GM12865 (cell line): ENCODE data around the gene PHF21A.

Experiments used
- DNase-seq: peaks from one replicate; pipeline ENCODE4 v3.0.0; 2010; ENCODE audit warnings: low read depth
- H3K4me3 ChIP-seq: 2 replicates; pipeline ENCODE4 v1.5.1; 2011; ENCODE audit warnings: mild to moderate bottlenecking, low read depth, low read length, control low read depth
- CTCF ChIP-seq: IDR thresholded peaks from 2 replicates; pipeline ENCODE4 v1.5.1; 2011; ENCODE audit warnings: low read length, control low read depth, low read depth, inconsistent platforms; ENCODE audit not compliant: insufficient read depth; ENCODE audit errors: missing control alignments

Gene PHF21A

DNA sequence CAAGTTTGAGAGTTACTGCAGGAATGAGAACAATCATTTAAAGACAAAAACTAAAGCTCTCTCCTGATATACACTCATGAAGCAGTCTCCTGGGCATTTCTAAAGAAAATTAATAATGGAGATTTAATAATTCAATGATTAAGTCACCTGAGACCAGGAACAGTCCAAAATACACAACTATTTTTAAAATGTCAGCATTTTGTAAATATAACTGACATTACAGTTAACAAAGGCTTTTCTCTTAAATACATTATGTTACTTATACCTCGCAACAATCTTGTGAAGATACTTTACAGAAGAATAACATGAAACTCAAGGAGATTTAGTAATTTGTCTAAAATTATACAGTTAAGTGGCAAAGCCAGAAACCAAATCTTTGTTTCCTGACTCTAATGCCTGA lies 111.2 kb downstream of the PHF21A start:
- no peak overlapping the region for H3K4me3 ChIP-seq

DNA sequence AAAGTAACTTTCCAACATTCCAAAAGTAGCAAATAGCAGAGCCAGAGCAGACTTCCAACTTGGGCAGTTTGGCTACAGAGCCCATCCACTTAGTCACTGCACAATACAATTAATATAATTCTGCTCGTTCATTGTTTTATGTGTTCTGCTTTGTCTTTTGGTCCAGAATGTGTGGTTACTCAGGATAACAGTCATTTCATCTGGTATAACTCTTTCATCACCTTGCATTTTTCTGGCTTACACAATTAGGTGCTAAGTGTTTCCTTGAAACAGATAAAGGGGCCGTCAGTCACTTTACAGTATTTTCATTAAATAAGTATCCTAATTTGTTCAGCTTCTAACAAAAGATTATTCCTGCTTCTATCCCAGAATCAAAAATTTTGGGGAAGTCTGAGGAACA lies 111.6 kb downstream of the PHF21A start:
- TF ChIP-seq CTCF, result no peak
- no peak for DNase-seq
- no peak overlapping the region for H3K4me3 ChIP-seq

More for the DNA sequence above, 111.2 kb downstream of the PHF21A start:
- no peak for DNase-seq
- no peak for TF ChIP-seq CTCF

DNA sequence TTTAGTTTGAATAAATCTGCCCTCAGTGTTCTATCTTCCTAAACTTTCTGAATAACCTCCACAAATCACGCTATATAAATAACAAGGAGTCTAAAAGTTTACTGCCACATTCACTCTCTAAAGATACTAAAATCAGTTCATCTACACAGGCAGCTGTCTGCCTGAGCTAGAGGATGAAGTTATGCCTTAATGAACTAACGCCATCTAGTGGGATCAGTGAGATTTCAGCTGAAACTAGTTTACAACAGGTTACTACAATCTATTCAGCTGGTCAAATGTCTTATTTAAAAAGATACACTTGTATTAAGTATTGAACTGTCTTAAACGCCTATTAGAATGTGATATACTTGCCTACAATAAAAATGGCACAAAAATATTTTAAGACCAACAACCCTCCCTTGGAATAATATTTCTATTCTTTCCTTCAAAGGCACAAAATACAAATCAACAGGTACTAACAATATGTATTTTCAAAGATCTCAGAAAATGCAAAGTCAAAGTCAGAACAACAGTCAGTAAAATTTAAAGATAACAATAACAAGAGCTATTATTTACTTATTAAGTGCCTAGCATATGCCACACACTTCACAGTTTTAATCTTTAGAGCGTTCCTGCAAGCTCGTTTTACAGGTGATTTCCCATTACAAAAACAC lies 114.7 kb downstream of the PHF21A start:
- no peak overlapping the region for H3K4me3 ChIP-seq
- DNase-seq, result peak; percentile 77
- TF ChIP-seq CTCF, result peak; percentile 69

GRCh38 chr11:46003572-46003971 lies 117.7 kb downstream of the PHF21A start:
- DNase-seq, result no peak
- TF ChIP-seq CTCF, result no peak
- no peak overlapping the region for H3K4me3 ChIP-seq

DNA sequence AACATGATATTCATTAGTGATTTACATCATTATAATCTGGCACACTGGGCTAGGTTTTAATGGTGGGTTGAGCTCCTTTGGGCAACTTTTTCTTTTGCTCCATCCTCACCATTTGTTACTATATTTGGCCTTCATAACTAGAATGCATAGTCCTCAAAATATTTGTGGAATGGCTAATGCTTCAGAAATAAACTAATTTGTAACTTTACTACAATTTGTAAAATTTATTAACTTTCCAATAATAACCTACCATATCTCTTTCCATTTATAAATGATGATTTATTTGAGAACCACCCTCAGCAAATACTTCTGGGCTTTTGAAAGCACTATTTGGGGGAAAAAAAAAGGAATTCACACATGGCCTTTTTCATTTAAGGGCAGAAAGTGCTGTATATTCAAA lies 119.1 kb downstream of the PHF21A start:
- no peak overlapping the region for H3K4me3 ChIP-seq
- TF ChIP-seq CTCF, result no peak
- DNase-seq, result no peak

DNA sequence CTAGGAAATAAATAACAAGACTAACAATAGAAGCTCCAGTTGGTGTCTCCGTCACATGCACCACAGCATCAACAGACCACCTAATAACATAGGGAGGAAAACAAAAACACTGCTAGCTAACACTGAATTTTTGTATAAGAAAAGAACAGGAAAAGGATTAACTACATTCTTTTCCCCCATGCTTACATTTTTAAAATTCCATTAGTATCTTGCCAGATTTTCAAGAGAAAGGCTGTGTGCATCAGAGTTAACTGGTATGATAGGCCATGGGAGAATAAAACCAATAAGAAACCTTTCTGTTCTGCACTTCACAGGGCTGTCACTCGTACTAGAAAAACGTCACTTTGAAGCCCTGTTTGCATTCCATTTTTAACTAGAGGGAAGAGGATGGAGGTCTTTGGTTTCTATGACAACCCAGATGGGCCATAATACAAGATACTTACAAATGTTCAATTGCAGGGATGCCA lies 119.8 kb downstream of the PHF21A start:
- no peak for DNase-seq
- H3K4me3 ChIP-seq, result no peak overlapping the region
- no peak for TF ChIP-seq CTCF

- H3K4me3 ChIP-seq, result no peak overlapping the region
- TF ChIP-seq CTCF, result no peak
- no peak for DNase-seq
These were observed 123.7 kb downstream of the PHF21A start for GRCh38 chr11:45997599-45997998.
